Thyroid gland (tissue), 4 donors: ENCODE results near the gene RAI14. TPM values are rescaled to one million over a fixed set of nuclear protein-coding genes. Genes with fewer than 3 reads are reported as not detected.

Source experiments
- DNase-seq, 2 donors: peaks; one replicate each; pipeline ENCODE4 v3.0.0-alpha.2; 2019
- H3K27ac ChIP-seq, 3 donors: fragments of 200-600 bp; sonication (generic); 1 replicate in 2 of 3; 2 replicates in 1 of 3; pipeline ENCODE4 v1.5.1; 2016 to 2019; ENCODE audit warnings: mild to moderate bottlenecking in 1 of 3, moderate library complexity in 1 of 3
- H3K27me3 ChIP-seq: fragments of 200-600 bp; sonication (generic); one replicate; pipeline ENCODE4 v1.5.1; 2019
- H3K36me3 ChIP-seq, 2 donors: fragments of 200-600 bp; sonication (generic); one replicate each; pipeline ENCODE4 v1.5.1; 2016 to 2019
- H3K4me1 ChIP-seq, 2 donors: fragments of 200-600 bp; sonication (generic); one replicate each; pipeline ENCODE4 v1.5.1; 2017 to 2019
- H3K4me3 ChIP-seq, 3 donors: fragments of 200-600 bp; sonication (generic); replicated peaks in 1 of 3; 1 replicate in 2 of 3; 2 replicates in 1 of 3; pipeline ENCODE4 v1.5.1; 2016; ENCODE audit warnings: mild to moderate bottlenecking in 1 of 3
- H3K9me3 ChIP-seq: fragments of 200-600 bp; sonication (generic); one replicate; pipeline ENCODE4 v1.5.1; 2017
- POLR2A ChIP-seq, 2 donors: fragments of 450-650 bp; IDR thresholded peaks; one replicate each; pipeline ENCODE4 v1.6.1; 2017; ENCODE audit warnings: antibody characterized with exemption in 2 of 2, mild to moderate bottlenecking in 2 of 2, moderate library complexity in 1 of 2
- WGBS, 2 donors: methylation state at CpG; one replicate each; pipeline ENCODE4 v1.1.5; 2017; 5-methylcytosine and 5-hydroxymethylcytosine counted together
- intact Hi-C: fragments of 100-400 bp; cut with DNase I; formaldehyde crosslinking; loops from one replicate; pipeline ENCODE4 v1.15.1; 2023
- total RNA-seq, 4 donors: library from RNA; depleted of rRNA; stranded (reverse); fragments of >200 nt; gene quantifications; one replicate each; pipeline ENCODE4 v1.2.3, GENCODE V29; 2016
- TF ChIP-seq, protein P1 (sequence below), 6 experiments: fragments of 200-600 bp in 3 of 6; fragments of 450-650 bp in 3 of 6; sonication (generic) in 3 of 6; IDR thresholded peaks; one replicate each; pipeline ENCODE4 v1.5.1; 2016 to 2019; ENCODE audit warnings: antibody characterized with exemption in 6 of 6, mild to moderate bottlenecking in 2 of 6, inconsistent platforms in 1 of 6, moderate library complexity in 1 of 6

Gene RAI14
- total RNA-seq, 4 donors from 2014 or later: 16.9 to 23.5 (median 20.8) TPM

GRCh38 chr5:34717426-34718327 is 61.5 kb downstream of the RAI14 start:
- H3K27ac ChIP-seq: peak overlapping the region in 2 of 3 donors; percentile 12 to 35
- intact Hi-C loops: no loop called here

GRCh38 chr5:34718516-34718915 is 62.4 kb downstream of the RAI14 start:
- Histone ChIP-seq H3K27ac (peak overlapping the region in 1 of 3 donors; percentile 12), H3K27me3 (no peaks in the 10 kb centered on the region), H3K4me3 (no peak overlapping the region), H3K4me1 (peaks cover 8 to 11% of the 10 kb centered on the region in 2 donors), H3K9me3 (no peaks in the 10 kb centered on the region), H3K36me3 (no peaks in the 10 kb centered on the region)
- DNase-seq: no peak
- TF ChIP-seq, protein P1, sequence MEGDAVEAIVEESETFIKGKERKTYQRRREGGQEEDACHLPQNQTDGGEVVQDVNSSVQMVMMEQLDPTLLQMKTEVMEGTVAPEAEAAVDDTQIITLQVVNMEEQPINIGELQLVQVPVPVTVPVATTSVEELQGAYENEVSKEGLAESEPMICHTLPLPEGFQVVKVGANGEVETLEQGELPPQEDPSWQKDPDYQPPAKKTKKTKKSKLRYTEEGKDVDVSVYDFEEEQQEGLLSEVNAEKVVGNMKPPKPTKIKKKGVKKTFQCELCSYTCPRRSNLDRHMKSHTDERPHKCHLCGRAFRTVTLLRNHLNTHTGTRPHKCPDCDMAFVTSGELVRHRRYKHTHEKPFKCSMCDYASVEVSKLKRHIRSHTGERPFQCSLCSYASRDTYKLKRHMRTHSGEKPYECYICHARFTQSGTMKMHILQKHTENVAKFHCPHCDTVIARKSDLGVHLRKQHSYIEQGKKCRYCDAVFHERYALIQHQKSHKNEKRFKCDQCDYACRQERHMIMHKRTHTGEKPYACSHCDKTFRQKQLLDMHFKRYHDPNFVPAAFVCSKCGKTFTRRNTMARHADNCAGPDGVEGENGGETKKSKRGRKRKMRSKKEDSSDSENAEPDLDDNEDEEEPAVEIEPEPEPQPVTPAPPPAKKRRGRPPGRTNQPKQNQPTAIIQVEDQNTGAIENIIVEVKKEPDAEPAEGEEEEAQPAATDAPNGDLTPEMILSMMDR (IDR thresholded peaks at IDR 0.05): no peak
- no peak for TF ChIP-seq POLR2A (IDR thresholded peaks at IDR 0.05)
- WGBS, 2 donors: 87 to 93% methylated on average over 4 of the region's 4 CpGs
- intact Hi-C loops: no loop called here

More at GRCh38 chr5:34717426-34718327, 61.5 kb downstream of the RAI14 start:
- no peaks in the 10 kb centered on the region for H3K9me3 ChIP-seq
- no peak for TF ChIP-seq POLR2A (IDR thresholded peaks at IDR 0.05)
- TF ChIP-seq, protein P1 (IDR thresholded peaks at IDR 0.05): no peak
- WGBS, 2 donors: 51 to 56% methylated on average over 9 of the region's 9 CpGs
- no peaks in the 10 kb centered on the region for H3K36me3 ChIP-seq
- peak; percentile 33 to 48 for DNase-seq
- H3K4me1 ChIP-seq: peaks cover 8 to 11% of the 10 kb centered on the region in 2 donors
- H3K4me3 ChIP-seq: no peak overlapping the region
- no peaks in the 10 kb centered on the region for H3K27me3 ChIP-seq

DNA sequence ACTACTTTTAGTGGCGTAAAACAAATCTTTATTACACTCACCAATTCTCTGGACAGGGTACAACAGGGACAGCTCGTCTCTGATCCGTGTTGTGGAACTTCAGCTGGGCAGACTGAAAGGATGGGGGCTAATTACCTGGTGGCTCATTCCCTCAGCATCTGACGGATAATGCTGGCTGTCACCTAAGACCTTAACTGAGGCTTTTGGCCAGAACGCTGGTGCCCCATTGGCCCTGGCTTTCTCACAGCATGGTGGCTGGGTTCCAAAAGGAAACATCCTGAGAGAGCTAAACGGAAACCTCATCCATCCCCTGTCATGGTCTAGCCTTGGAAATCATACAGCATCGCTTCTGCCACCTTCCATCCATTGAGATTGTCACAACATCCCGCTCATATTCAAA is 62.9 kb downstream of the RAI14 start:
- intact Hi-C loops: no loop called here
- H3K27me3 ChIP-seq: no peaks in the 10 kb centered on the region
- WGBS, 2 donors: 86 to 88% methylated on average over 8 of the region's 8 CpGs
- DNase-seq: no peak
- no peak overlapping the region for H3K27ac ChIP-seq
- no peaks in the 10 kb centered on the region for H3K9me3 ChIP-seq
- TF ChIP-seq, protein P1 (IDR thresholded peaks at IDR 0.05): no peak
- TF ChIP-seq POLR2A (IDR thresholded peaks at IDR 0.05): no peak
- no peak overlapping the region for H3K4me3 ChIP-seq
- H3K36me3 ChIP-seq: no peaks in the 10 kb centered on the region
- H3K4me1 ChIP-seq: peaks cover 8 to 11% of the 10 kb centered on the region in 2 donors

DNA sequence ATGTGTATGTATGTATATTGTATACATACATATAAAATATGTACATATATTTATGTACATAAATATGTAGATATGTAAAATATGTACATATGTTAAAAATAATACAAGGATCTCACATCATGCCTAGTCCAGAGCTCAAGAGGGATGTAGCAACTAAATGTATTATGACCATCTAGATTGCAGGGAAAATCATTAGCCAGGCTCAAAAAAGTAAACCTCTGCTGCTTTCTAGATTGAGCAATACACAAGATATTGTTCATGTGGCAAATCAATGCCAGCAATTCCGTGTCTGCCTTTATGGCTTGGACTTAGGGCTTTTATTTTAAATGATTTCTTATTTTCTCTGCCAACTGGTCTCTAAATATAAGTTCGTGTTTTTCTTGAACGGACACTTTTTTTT is 65.2 kb downstream of the RAI14 start:
- no peak overlapping the region for H3K4me3 ChIP-seq
- intact Hi-C loops: no loop called here
- no peak overlapping the region for H3K27ac ChIP-seq
- H3K4me1 ChIP-seq: peaks cover 8 to 11% of the 10 kb centered on the region in 2 donors
- no peaks in the 10 kb centered on the region for H3K9me3 ChIP-seq
- DNase-seq: no peak
- 77 to 91% methylated on average over 3 of the region's 3 CpGs for WGBS, 2 donors
- TF ChIP-seq POLR2A (IDR thresholded peaks at IDR 0.05): no peak
- TF ChIP-seq, protein P1 (IDR thresholded peaks at IDR 0.05): no peak
- H3K27me3 ChIP-seq: no peaks in the 10 kb centered on the region
- no peaks in the 10 kb centered on the region for H3K36me3 ChIP-seq

DNA sequence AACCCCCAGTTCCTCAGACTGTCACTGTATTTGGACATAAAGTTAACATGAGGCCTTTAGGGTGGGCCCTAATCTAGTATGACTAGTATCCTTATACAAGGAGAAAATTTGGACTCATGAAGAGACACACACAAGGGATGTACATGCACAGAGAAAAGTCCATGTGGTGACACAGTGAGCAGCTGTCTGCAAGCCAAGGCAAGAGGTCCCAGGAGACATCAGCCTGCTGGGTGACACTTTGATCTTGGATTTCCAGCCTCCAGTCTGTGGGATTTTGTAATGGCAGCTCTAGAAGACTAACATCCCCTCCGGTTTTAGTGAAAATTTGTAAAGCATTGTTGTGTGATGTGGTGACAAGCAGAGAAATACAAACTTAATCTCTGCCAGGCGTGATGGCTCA is 66.1 kb downstream of the RAI14 start:
- Histone ChIP-seq H3K27ac (no peak overlapping the region), H3K9me3 (no peaks in the 10 kb centered on the region), H3K36me3 (no peaks in the 10 kb centered on the region), H3K4me1 (peaks cover 7 to 10% of the 10 kb centered on the region in 2 donors), H3K27me3 (no peaks in the 10 kb centered on the region), H3K4me3 (no peak overlapping the region)
- TF ChIP-seq, protein P1 (IDR thresholded peaks at IDR 0.05): no peak
- TF ChIP-seq POLR2A (IDR thresholded peaks at IDR 0.05): no peak
- no peak for DNase-seq
- 89 to 98% methylated on average over 2 of the region's 2 CpGs for WGBS, 2 donors
- intact Hi-C loops: no loop called here
